BE2C (cell line): ENCODE data around the gene CYP8B1.

Experiments
- DNase-seq: peaks from one replicate; pipeline ENCODE4 v3.0.0-alpha.2; 2020
- H3K27me3 ChIP-seq: fragments of 250-450 bp; sonication (Bioruptor Pico); 2 replicates; pipeline ENCODE4 v1.5.1; 2020; ENCODE audit warnings: mild to moderate bottlenecking
- H3K36me3 ChIP-seq: fragments of 250-450 bp; sonication (Bioruptor Pico); 2 replicates; pipeline ENCODE4 v1.5.1; 2020; ENCODE audit warnings: mild to moderate bottlenecking
- H3K4me1 ChIP-seq: fragments of 250-450 bp; sonication (Bioruptor Pico); 2 replicates; pipeline ENCODE4 v1.5.1; 2020
- H3K4me3 ChIP-seq: 2 replicates; pipeline ENCODE4 v1.5.1; 2011; ENCODE audit warnings: low read depth, low read length
- H3K9me3 ChIP-seq: fragments of 250-450 bp; sonication (Bioruptor Pico); 2 replicates; pipeline ENCODE4 v1.5.1; 2020
- CTCF ChIP-seq: IDR thresholded peaks from 2 replicates; pipeline ENCODE4 v1.5.1; 2012; ENCODE audit warnings: mild to moderate bottlenecking, low read depth, low read length

Gene CYP8B1

GRCh38 chr3:42836150-42837123 lies 39.2 kb downstream of the CYP8B1 start:
- Histone ChIP-seq H3K36me3 (no peaks in the 10 kb centered on the region), H3K27me3 (no peaks in the 10 kb centered on the region), H3K9me3 (no peaks in the 10 kb centered on the region), H3K4me3 (no peak overlapping the region), H3K4me1 (no peaks in the 10 kb centered on the region)
- TF ChIP-seq CTCF, result no peak
- DNase-seq, result no peak

GRCh38 chr3:42831321-42831713 lies 44.4 kb downstream of the CYP8B1 start:
- Histone ChIP-seq H3K4me1 (no peaks in the 10 kb centered on the region), H3K4me3 (no peak overlapping the region), H3K36me3 (no peaks in the 10 kb centered on the region), H3K27me3 (no peaks in the 10 kb centered on the region), H3K9me3 (no peaks in the 10 kb centered on the region)
- peak; percentile 64 for TF ChIP-seq CTCF
- peak; percentile 76 for DNase-seq

GRCh38 chr3:42830437-42831320 lies 45.0 kb downstream of the CYP8B1 start:
- DNase-seq, result peak; percentile 5
- Histone ChIP-seq H3K9me3 (no peaks in the 10 kb centered on the region), H3K4me1 (no peaks in the 10 kb centered on the region), H3K36me3 (no peaks in the 10 kb centered on the region), H3K4me3 (no peak overlapping the region), H3K27me3 (no peaks in the 10 kb centered on the region)
- TF ChIP-seq CTCF, result peak; percentile 53

- TF ChIP-seq CTCF, result no peak
- no peaks in the 10 kb centered on the region for H3K9me3 ChIP-seq
- no peaks in the 10 kb centered on the region for H3K36me3 ChIP-seq
- no peaks in the 10 kb centered on the region for H3K27me3 ChIP-seq
- DNase-seq, result no peak
- H3K4me1 ChIP-seq, result no peaks in the 10 kb centered on the region
- H3K4me3 ChIP-seq, result no peak overlapping the region
Measured at GRCh38 chr3:42829628-42830436, 45.8 kb downstream of the CYP8B1 start.

- Histone ChIP-seq H3K9me3 (no peaks in the 10 kb centered on the region), H3K36me3 (no peaks in the 10 kb centered on the region), H3K4me1 (no peaks in the 10 kb centered on the region), H3K4me3 (no peak overlapping the region), H3K27me3 (no peaks in the 10 kb centered on the region)
- no peak for TF ChIP-seq CTCF
- DNase-seq, result no peak
Measured at GRCh38 chr3:42829083-42829627, 46.5 kb downstream of the CYP8B1 start.
